T-helper 1 cell (primary cell): ENCODE data around the gene SUSD2.

ENCODE experiments used
- DNase-seq, 5 donors: peaks; one replicate each; pipeline ENCODE4 v3.0.0-alpha.2; 2012 to 2020

The SUSD2 gene

DNA sequence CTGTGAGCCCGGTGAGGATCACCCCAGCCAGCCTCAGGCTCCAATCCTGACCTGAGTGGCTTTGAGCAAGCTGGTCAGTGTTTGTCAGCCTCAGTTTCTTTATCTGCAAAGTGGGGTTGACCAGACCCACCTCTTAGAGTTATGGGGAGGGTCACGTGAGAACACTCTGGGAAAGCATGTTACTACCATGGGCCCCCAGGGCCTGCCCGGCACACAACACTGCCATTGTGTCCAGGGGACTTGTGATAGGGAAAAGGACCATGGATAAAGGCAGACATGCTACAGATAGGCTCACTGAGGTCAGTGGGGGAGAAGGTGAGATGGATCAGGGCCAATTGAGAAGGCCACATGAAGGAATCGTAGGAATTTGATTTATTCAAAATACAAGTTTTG is 32.1 kb upstream of the SUSD2 start:
- no peak for DNase-seq

DNA sequence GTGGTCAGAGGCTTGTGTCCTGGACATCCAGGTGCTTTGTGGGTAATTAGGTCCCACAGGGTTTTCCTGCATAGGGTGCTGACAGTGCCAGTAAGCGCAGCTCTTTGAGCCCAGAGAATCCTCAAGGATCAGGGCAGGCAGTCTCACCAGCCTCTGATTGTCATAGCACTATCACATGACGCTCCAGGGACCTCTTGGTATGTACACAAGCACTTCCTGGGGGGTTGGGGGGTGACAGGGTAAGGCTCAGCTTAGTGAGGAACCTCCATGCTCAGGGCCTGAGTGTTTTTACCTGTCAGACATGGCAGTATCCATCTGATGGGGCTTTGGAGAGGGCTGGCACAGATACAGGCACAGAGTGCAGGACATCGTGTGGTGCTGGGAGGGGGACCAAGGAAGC is 27.9 kb upstream of the SUSD2 start:
- DNase-seq = peak in 3 of 5 donors; percentile 15 to 53 (median 44)

DNA sequence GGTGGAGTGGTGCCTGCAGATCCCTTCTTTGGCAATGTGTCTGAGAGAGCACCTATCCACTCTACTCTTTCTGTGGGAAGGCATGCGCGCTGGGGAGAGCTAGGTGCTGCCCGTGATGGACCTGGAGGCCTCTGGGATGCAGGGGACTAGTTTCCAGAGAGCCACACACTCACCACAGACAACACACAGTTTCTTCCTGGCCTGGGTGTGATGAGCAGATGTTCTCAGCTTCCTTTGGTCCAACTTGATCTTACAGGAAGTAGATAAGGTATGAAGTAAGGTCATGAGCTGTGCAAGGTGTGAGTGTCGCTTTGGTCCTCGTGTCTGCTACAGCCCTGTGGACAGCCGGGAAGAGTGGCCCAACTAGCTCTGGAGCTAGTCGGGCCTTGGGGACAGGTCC is 27.3 kb upstream of the SUSD2 start:
- peak in 1 of 5 donors; percentile 44 for DNase-seq

DNA sequence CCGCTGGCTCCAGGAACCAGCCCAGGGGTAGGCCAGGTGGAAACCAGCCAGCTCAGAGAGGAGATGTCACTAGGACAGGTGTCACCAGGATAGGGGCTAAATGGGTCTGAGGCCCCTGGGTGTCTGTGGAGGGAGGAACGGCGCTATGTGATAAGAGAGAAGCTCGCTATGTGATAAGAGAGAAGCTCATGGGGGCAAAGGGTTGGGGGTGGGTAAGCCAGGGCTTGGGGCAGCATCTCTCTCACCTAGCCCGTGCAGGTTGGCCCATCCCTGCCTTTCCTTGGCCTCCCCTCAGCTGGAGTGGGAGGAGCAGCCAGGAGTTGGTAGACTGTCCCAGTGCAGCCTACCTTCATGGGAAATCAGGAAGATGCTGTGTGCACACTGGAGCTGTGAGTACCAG is 26.5 kb upstream of the SUSD2 start:
- DNase-seq = no peak

DNA sequence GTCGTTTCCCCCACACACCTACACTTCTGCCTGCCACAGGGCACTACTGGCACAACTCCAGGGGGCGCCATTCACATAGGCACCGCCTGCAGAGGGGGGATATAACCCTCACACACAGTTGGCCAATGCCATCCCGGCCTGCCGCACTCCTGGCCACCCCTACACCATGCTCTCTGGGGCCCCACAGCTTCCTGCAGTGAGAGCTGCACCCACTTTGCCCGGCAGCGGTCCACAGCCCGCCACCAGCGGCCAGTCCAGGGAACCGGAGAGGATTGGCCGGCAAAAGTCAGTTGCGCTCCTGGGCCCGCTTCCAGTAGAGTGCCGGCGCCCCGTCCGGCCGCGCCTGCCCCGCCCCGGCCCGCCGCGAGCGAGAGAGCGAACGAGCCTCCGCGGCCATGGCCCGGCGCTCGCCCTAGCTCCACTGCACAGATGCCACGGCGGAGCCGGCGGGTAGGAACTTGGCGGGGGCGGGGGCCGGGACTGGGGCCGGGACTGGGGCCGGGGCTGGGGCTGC is 25.6 kb upstream of the SUSD2 start:
- DNase-seq = peak in 4 of 5 donors; percentile 7 to 50 (median 32)

DNA sequence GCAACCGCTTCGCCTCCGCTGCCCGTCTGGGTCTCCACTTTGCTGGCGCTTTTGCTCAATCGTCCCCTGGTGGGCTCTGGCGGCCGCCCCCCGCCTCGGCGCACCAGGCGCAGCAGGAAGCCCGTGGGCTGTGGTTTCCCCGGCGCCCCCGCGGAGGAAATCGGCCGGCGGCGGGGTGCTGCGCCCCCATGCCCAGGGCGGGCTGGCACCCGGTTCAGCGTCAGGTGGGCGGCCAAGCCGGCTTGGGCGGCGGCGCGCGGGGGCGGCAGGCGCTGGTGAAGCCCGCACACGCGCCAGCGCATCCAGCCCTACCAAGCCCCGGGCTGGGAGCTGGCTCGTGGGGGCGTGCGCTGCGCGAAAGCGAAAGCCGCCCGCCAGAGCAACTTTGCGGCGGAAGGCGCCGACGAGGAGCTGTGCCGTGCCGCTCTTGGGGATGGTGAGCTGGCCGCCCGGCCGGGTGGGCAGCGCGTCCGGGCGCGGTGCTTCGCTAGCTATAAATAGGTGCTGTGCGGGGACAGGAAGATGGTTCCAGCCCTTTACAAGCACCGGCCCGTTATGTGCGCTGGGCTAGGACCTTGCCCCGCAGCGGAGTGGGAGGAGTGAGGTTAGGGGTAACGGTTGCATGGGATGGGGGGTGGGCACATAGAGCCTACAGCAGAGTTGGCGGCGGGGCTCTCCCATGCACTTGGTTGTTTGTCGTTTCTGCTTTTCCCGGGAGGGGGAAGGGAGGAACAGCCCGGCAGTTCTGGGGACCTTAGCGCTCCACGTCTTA is 25.0 kb upstream of the SUSD2 start:
- DNase-seq = peak; percentile 34 to 70 (median 38)

DNA sequence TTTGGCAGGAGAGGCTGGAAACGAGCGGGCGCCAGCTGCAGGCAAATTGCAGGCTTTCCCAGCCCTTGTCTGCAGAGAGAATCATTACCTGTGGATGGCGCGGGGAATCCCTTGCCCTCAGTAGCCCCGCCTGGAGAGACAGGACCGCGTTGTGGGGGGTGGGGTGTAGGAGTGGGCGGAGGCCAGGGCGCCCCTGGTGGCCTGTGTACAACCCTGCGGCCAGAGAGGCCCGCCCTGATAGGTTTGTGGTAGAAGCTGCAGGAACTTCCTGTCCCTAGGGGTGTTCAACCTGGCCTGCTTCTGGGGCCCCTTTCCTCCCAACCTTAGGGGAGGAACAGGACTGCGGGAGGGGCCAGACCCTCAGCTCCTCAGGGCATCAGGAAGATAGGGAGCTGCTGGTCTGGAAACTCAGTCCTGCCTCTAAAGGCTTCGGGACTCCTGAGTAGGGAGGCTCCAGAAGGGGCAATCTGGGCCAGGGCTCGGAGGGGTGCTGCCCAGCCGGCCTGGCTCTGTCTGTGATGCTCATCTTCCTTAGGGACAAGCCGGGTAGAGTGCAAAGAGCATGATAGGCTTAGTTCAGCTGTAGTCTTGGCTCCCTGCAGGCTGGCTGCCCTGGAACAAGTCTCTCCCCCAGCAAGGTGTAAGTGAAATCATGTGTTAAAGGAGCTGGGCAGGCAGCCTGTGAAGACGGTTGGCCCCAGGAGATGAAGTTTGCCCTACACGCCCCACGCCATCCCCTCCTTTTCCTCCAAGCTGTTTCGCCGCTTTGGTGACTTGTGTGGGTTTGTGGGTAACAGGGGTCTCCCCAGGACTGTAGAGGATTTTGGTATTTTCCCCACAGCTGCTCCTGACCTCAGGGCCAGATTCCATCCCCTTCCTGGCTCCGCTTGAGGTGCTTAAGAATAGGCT is 24.1 kb upstream of the SUSD2 start:
- peak; percentile 82 to 91 (median 85) for DNase-seq

DNA sequence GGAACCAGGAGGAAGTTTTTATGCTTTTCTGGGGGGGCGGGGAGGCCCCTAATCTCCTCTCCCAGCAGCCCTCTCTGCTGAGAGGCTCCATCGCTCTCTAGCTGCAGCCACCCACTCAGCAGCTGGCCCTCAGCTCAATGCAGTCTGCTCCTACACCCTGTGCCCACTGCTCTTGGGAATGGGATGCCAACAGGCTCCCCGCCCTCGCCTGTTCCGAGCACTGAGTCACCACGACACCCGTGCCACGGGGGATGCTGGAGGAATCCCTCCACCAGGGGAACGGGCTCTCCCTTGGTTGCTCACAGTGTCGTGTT is 23.5 kb upstream of the SUSD2 start:
- no peak for DNase-seq

DNA sequence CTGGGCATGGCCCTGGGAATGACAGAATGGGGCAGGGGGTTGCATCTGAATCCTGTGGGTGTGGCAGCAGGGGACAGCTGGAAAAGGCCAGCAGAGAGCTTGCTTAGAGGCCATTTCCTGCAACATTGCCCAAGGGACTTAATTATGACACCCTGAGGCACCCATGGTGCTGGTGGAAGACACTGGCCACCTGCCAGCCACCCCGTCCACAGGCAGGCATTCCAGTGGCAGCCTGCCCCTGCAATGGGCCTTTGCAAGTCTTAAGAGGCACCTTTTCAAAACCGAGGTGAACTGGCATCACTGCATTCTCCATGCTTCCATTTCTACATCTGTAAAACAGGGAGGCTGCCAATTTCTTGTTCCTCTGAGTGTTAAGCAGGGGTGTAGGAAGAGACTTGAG is 21.6 kb upstream of the SUSD2 start:
- no peak for DNase-seq

DNA sequence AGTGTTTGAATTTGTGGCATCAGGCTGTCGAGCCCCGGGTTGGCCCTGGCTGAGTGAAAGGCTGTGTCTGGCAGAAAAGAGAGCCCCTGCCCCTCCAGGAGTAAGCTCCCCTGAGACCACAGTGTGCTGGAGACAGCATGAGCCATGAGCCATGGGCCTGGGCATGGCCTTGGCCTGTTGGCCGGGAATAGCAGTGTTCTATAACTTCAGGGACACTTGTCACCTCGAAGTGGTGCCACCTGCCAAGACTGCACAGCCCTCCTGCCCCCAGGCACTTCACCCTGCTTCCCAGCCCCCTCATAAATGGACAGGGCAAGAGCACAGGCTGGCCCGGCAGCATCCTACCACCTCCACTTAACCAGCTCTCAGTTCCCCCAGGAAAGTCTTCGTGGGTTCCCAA is 20.7 kb upstream of the SUSD2 start:
- no peak for DNase-seq

DNA sequence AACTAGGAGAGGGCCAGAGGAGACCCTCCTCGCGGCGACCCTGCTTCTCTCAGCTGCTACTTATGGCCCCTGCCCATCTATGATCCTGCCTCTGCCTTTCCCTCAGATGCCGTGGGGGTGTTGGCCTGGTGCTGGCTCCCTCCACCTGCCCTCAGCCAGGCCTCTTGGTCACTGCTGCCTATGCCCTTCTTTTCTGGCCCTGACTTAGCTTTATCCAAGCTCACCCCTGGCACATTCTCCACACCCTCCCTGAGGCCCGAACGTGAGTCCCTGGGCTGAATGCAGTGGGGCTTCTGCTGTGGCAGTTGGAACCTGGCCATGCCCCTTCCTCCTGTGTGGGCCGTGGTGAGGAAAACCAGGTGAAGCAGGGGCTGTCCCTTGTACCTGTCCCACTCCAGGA is 19.8 kb upstream of the SUSD2 start:
- no peak for DNase-seq

DNA sequence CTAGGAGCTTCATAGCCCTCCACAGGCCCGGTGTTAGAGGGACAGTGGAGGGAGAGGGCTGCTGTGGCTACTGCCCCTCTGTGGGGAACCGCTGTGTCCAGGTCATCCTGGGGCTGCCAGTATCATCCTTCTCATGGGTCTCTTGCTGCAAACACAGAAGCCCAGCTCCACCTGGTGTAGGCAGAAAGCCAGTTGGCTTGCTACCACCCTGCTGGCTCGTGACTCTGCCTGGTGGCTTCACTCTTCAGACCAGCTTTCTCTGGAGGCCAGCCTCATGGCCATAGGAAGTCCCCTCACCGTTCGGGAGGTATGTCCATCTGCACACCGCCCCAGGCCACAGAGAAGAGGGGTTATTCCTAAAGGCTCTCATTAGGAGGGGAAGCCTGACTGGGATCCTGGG is 19.4 kb upstream of the SUSD2 start:
- no peak for DNase-seq

DNA sequence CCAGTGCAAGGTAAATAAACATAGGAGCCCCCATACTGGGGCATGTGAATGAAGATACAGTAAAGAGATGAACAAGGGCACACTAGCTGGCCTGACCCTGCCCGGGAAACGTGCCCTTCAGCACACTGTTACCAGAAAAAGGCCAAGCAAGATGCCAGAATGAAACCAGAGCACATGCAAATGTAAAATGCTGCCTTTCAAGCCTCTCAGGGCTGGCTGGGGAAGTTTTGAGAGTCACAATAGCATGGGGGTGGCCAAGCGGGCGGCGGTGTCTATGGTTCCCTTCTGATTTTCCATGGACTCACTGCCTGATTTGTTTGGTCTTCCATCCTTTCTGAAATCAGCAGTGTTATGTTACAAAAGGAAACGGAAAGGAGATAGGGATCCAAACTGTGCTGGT is 18.9 kb upstream of the SUSD2 start:
- DNase-seq = no peak

DNA sequence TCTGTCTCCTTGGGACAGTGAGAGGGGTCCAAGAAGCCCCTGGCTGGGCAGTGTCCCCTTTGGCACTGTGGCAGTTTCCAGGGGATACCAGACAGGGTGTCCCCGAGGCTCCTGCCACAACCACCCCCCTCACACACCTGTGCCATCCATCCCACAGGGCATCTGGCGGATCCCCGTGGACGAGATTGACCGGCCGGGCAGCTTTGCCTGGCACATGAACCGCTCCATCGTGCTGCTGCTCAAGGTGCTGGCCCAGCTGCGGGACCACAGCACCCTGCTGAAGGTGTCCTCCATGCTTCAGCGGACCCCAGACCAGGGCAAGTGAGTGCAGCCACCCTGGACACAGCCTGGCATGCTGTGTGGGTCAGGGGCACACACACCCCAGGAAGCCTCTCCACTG is 17.0 kb upstream of the SUSD2 start:
- no peak for DNase-seq

DNA sequence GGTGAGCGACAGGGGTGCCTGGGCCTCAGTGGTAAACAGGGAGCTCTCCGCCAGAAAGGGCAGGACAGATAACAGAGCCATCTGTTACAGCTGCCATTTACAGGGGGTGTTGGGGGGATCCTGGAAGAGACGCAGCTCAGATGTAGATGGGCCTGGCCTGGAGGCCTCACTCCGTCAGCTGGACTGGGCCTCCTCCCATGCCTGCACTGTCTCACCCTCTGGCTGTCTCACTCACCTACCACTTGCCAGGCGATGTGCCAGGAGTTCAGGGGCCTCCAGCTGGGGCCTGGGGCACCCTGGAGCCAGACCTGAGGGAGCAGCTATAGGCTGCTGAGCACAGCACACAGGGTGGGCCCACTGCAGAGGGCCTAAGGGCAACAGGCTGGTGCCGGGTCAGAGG is 16.3 kb upstream of the SUSD2 start:
- no peak for DNase-seq

DNA sequence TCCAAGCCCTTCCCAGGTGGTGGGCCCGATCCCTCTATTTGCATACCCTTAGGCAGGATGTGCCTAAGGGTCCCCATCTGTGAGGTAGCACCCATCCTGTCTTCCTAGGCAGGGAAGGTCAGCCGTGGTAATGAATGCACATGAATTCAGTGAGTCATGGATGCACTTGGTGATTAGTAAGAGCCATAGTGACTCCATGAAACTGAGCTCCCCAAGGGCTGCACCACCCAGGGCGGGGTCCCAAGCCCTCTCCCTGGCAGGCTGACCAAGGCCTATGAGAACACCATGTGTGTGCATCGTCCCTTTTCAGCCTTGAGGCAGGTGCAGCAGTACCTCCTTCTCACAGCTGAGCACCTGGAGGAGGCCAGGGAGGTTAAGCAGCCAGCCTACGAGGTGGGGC is 15.6 kb upstream of the SUSD2 start:
- no peak for DNase-seq

DNA sequence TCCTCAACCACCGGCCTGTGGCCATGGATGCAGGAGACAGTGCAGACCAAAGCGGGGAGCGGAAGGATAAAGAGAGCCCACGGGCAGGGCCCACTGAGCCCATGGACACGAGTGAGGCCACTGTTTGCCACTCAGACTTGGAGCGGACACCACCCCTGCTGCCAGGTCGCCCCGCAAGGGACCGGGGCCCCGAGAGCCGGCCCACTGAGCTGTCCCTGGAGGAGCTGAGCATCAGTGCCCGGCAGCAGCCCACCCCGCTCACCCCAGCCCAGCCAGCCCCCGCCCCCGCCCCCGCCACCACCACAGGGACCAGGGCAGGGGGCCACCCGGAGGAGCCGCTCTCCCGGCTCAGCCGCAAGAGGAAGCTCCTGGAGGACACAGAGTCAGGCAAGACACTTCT is 14.5 kb upstream of the SUSD2 start:
- no peak for DNase-seq

DNA sequence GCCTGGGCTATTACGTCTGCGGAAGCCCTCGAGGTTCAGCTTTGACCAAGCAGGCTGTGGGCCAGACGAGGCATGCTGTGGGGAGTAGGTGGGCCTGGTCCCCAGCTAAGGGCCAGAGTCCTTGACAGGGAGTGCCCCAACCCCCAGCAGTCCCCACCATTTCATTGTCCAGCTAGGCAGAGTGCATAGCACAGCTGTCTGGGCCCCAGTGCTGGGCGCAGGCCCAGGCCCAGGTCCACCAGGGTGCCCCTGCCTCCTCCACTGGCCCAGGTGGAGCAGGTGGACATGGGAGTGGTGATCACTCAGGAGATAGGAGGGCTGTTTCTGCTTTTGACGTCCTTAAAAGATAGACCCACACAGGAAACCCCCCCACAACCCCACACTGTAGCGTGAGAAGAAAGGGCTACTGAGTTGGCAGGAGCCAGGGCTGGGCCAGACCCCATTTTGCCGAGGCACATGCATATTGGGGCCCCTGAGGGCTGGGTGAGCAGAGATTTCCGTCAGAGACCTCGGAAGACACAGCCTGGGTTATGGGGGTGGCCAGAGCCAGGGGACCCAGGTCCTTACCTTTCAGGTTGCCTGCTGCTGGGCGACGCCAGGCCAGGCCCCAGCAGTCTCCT is 11.7 kb upstream of the SUSD2 start:
- no peak for DNase-seq

DNA sequence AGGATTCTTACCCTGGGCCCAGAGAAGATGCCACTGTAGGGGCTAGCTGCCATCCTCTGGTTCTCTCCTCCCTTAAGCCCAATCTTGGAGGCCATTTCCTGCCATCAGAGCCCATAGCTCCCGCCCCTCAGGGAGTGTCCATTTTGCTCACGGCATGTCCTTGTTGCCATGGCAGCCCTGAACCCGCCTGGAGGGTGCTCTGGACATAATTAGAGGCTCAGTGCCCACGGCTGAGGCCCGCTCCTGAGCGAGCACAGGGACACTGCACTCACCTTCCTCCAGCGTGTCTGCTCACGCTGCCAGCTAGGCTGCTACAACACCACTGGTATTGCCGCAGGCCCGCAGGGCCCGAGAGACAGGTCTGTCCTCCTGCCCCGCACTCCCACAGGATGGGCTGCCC is 11.1 kb upstream of the SUSD2 start:
- DNase-seq = no peak

DNA sequence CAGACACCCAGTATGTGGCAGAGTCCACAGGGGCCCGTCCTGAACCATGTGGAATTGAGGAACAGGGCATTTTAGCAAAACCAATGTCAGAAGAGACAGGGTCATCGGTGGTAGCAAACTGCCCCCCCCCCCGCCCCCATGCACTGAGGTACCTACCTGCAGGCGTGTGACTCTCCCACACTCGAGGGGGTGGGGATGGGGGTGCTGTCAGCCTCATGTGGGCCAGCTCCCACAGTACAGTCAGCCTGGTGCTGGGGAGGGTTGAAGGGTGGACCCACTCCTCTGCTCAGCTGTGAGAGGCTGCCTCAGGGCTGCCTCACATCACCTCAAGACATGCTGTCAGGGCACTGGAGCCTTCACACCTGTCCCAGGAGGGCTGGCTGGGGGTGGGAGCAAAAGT is 10.7 kb upstream of the SUSD2 start:
- no peak for DNase-seq

DNA sequence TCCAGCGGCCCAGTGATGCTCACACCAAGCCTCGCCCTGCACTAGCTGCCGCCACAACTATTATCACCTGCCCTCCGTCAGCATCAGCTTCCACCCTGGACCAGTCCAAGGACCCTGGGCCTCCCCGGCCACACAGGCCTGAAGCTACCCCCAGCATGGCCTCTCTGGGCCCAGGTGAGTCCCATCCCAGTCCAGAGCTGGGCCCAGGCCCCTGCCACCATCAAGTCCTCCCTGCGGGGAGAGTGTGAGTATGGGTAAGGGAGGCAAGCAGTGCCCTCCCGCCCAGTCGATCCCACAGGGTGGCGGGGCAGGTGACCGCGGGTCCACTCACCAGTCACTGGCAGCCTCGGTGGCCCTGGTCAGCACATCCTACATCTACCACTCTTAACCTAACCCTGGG is 9.5 kb upstream of the SUSD2 start:
- no peak for DNase-seq

DNA sequence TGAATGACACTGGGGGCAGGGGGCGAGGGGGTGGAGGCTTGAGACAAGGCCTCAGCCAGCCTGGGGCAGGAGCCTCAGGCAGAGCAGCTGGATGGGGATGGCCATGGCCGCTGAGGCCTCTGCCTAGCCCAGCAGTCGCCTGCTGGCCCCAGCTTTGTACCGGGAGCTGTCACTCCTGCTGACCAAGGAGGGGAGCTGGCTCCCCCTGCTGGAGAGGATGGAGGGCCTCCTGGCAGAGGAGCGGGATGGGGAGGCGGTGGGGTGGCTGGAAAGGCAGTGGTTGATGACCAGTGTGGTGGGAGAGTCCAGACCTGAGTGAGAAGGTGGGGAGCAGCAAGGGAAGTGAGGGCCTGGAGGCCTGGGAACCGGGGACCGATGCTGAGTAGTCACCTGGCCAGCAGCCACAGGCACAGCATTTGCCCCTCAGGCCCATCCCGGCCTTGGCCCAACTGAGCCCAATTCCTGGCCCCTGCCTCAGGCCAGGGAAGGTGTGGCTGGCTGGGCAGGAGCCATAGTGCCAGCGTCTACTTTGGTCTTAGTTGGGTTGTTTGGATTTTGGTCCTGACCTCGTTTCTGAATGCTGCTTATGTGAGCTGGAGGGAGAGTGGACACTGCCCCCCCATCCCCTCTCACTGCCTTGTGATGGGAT is 6.0 kb upstream of the SUSD2 start:
- DNase-seq = peak in 4 of 5 donors; percentile 45 to 50 (median 46)

DNA sequence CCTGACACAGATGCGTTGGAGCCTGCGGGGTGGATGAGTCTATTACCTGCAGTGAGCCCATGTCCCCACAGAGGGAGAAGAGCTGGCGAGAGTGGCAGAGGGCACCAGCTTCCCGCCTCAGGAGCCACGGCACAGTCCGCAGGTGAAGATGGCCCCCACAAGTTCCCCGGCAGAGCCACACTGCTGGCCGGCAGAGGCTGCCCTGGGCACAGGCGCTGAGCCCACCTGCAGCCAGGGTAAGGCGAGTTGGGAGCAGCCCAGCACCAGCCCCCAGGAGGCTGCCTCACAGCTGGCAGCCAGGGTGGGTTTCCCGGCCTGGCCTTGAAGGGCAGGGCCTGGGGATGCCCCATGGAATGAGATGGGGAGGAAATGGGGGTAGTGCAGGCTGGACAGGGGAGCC is 5.2 kb upstream of the SUSD2 start:
- no peak for DNase-seq
